Activated T-helper 2 cell treated with anti-CD3 and anti-CD28 coated beads, Interferon-gamma antibody, Interleukin-2, Interleukin-4, amounts not matched to agents 10 μg/mL and 5 μg/mL and 100 μg/mL, durations not matched to agents 14 hours and 24 hours and 36 hours (primary cell): ENCODE data around the gene C18orf63. TPM values are rescaled to one million over a fixed set of nuclear protein-coding genes. Genes with fewer than 3 reads are reported as not detected.
"Not testable (repeated sequence)": the region's sequence is repeated elsewhere in the genome, so short reads cannot be mapped to it uniquely, and the experiment has no call there.

Source experiments
- DNase-seq: peaks from one replicate; pipeline ENCODE4 v3.0.0; 2021; ENCODE audit warnings: low spot score
- H3K27ac Mint-ChIP-seq: one replicate; pipeline ENCODE4 v1.8.0; 2021; ENCODE audit warnings: mixed read lengths
- H3K27me3 Mint-ChIP-seq: one replicate; pipeline ENCODE4 v1.8.0; 2021; ENCODE audit warnings: low read depth, mixed read lengths
- H3K36me3 Mint-ChIP-seq: one replicate; pipeline ENCODE4 v1.8.0; 2021; ENCODE audit warnings: low read depth, mixed read lengths
- H3K4me1 Mint-ChIP-seq: one replicate; pipeline ENCODE4 v1.8.0; 2021; ENCODE audit warnings: low read depth, mixed read lengths
- H3K4me3 Mint-ChIP-seq: one replicate; pipeline ENCODE4 v1.8.0; 2021; ENCODE audit warnings: low read depth, mild to moderate bottlenecking, moderate library complexity, mixed read lengths
- H3K9me3 Mint-ChIP-seq: one replicate; pipeline ENCODE4 v1.8.0; 2021; ENCODE audit warnings: mixed read lengths
- intact Hi-C: fragments of 100-400 bp; cut with micrococcal nuclease; formaldehyde crosslinking; loops from one replicate; pipeline ENCODE4 v1.15.1; 2023
- total RNA-seq: library from RNA; stranded (reverse); gene quantifications from 2 replicates; pipeline ENCODE4 v1.2.3, GENCODE V29; 2022

Gene C18orf63
- total RNA-seq, 1 donor from 2014 or later = not detected

- intact Hi-C loops = no loop called here
- H3K4me3 Mint-ChIP-seq = no peak overlapping the region
- no peaks in the 10 kb centered on the region for H3K9me3 Mint-ChIP-seq
- DNase-seq = no peak
- peaks cover 33% of the 10 kb centered on the region for H3K27me3 Mint-ChIP-seq
- no peaks in the 10 kb centered on the region for H3K4me1 Mint-ChIP-seq
- H3K27ac Mint-ChIP-seq = no peak overlapping the region
- H3K36me3 Mint-ChIP-seq = no peaks in the 10 kb centered on the region
Measured at GRCh38 chr18:74311000-74311399, 4.6 kb upstream of the C18orf63 start.

GRCh38 chr18:74314759-74315463 lies 728 bp upstream of the C18orf63 start:
- Mint-ChIP-seq H3K4me1 (no peaks in the 10 kb centered on the region), H3K36me3 (no peaks in the 10 kb centered on the region), H3K4me3 (no peak overlapping the region), H3K27ac (no peak overlapping the region), H3K9me3 (no peaks in the 10 kb centered on the region), H3K27me3 (peaks cover 18% of the 10 kb centered on the region)
- no peak for DNase-seq
- intact Hi-C loops = no loop called here

GRCh38 chr18:74316257-74317170 lies 875 bp downstream of the C18orf63 start:
- Mint-ChIP-seq H3K27ac (no peak overlapping the region), H3K4me1 (no peaks in the 10 kb centered on the region), H3K27me3 (peaks cover 17% of the 10 kb centered on the region), H3K4me3 (no peak overlapping the region), H3K9me3 (no peaks in the 10 kb centered on the region), H3K36me3 (no peaks in the 10 kb centered on the region)
- intact Hi-C loops = no loop called here
- DNase-seq = no peak

- no peaks in the 10 kb centered on the region for H3K36me3 Mint-ChIP-seq
- H3K27me3 Mint-ChIP-seq = peaks cover 20% of the 10 kb centered on the region
- intact Hi-C loops = no loop called here
- H3K4me3 Mint-ChIP-seq = no peak overlapping the region
- H3K9me3 Mint-ChIP-seq = no peaks in the 10 kb centered on the region
- no peak overlapping the region for H3K27ac Mint-ChIP-seq
- DNase-seq = no peak
- no peaks in the 10 kb centered on the region for H3K4me1 Mint-ChIP-seq
Measured at GRCh38 chr18:74326231-74326630, 10.6 kb downstream of the C18orf63 start.

- H3K4me3 Mint-ChIP-seq, H3K36me3 Mint-ChIP-seq, intact Hi-C loops, DNase-seq, H3K4me1 Mint-ChIP-seq, H3K9me3 Mint-ChIP-seq, H3K27ac Mint-ChIP-seq: not testable (repeated sequence)
- H3K27me3 Mint-ChIP-seq = peaks cover 20% of the 10 kb centered on the region
Measured at GRCh38 chr18:74326791-74327190, 11.2 kb downstream of the C18orf63 start.

GRCh38 chr18:74328206-74328605 lies 12.6 kb downstream of the C18orf63 start:
- Mint-ChIP-seq H3K27ac (no peak overlapping the region), H3K9me3 (no peaks in the 10 kb centered on the region), H3K27me3 (peaks cover 24% of the 10 kb centered on the region), H3K4me1 (no peaks in the 10 kb centered on the region), H3K4me3 (no peak overlapping the region), H3K36me3 (no peaks in the 10 kb centered on the region)
- intact Hi-C loops = no loop called here
- no peak for DNase-seq

GRCh38 chr18:74329688-74330205 lies 14.1 kb downstream of the C18orf63 start:
- DNase-seq = no peak
- Mint-ChIP-seq H3K27ac (no peak overlapping the region), H3K4me1 (no peaks in the 10 kb centered on the region), H3K36me3 (no peaks in the 10 kb centered on the region), H3K4me3 (no peak overlapping the region), H3K27me3 (peaks cover 22% of the 10 kb centered on the region), H3K9me3 (no peaks in the 10 kb centered on the region)
- intact Hi-C loops = no loop called here

- H3K36me3 Mint-ChIP-seq = no peaks in the 10 kb centered on the region
- H3K27me3 Mint-ChIP-seq = peaks cover 16% of the 10 kb centered on the region
- no peaks in the 10 kb centered on the region for H3K4me1 Mint-ChIP-seq
- no peak overlapping the region for H3K27ac Mint-ChIP-seq
- no peaks in the 10 kb centered on the region for H3K9me3 Mint-ChIP-seq
- DNase-seq = no peak
- intact Hi-C loops = no loop called here
- H3K4me3 Mint-ChIP-seq = no peak overlapping the region
Measured at GRCh38 chr18:74331404-74331803, 15.8 kb downstream of the C18orf63 start.

- H3K9me3 Mint-ChIP-seq = no peaks in the 10 kb centered on the region
- peaks cover 26% of the 10 kb centered on the region for H3K27me3 Mint-ChIP-seq
- intact Hi-C loops = no loop called here
- no peak overlapping the region for H3K27ac Mint-ChIP-seq
- no peaks in the 10 kb centered on the region for H3K4me1 Mint-ChIP-seq
- H3K36me3 Mint-ChIP-seq = no peaks in the 10 kb centered on the region
- H3K4me3 Mint-ChIP-seq = no peak overlapping the region
- DNase-seq = no peak
Measured at GRCh38 chr18:74333091-74333490, 17.5 kb downstream of the C18orf63 start.

GRCh38 chr18:74334242-74334893 lies 18.7 kb downstream of the C18orf63 start:
- no peaks in the 10 kb centered on the region for H3K4me1 Mint-ChIP-seq
- DNase-seq = no peak
- peaks cover 31% of the 10 kb centered on the region for H3K27me3 Mint-ChIP-seq
- no peak overlapping the region for H3K4me3 Mint-ChIP-seq
- no peak overlapping the region for H3K27ac Mint-ChIP-seq
- H3K36me3 Mint-ChIP-seq = no peaks in the 10 kb centered on the region
- H3K9me3 Mint-ChIP-seq = no peaks in the 10 kb centered on the region
- intact Hi-C loops = loop anchor here (2.0 kb wide), 1 partner anchor 96 kb away; no protein-coding TSS in a partner anchor

GRCh38 chr18:74336656-74337055 lies 21.0 kb downstream of the C18orf63 start:
- peaks cover 28% of the 10 kb centered on the region for H3K27me3 Mint-ChIP-seq

GRCh38 chr18:74337155-74337911 lies 21.7 kb downstream of the C18orf63 start:
- Mint-ChIP-seq H3K27me3 (peaks cover 30% of the 10 kb centered on the region), H3K4me1 (peaks cover 1% of the 10 kb centered on the region), H3K9me3 (no peaks in the 10 kb centered on the region), H3K27ac (no peak overlapping the region), H3K4me3 (no peak overlapping the region), H3K36me3 (no peaks in the 10 kb centered on the region)
- DNase-seq = no peak
- intact Hi-C loops = no loop called here

More at GRCh38 chr18:74336656-74337055, 21.0 kb downstream of the C18orf63 start:
- H3K4me1 Mint-ChIP-seq = no peaks in the 10 kb centered on the region
- no peaks in the 10 kb centered on the region for H3K9me3 Mint-ChIP-seq
- intact Hi-C loops = no loop called here
- no peaks in the 10 kb centered on the region for H3K36me3 Mint-ChIP-seq
- no peak for DNase-seq
- H3K4me3 Mint-ChIP-seq = no peak overlapping the region
- H3K27ac Mint-ChIP-seq = no peak overlapping the region
